Measurements from ENCODE around the gene KRT4.

DNA sequence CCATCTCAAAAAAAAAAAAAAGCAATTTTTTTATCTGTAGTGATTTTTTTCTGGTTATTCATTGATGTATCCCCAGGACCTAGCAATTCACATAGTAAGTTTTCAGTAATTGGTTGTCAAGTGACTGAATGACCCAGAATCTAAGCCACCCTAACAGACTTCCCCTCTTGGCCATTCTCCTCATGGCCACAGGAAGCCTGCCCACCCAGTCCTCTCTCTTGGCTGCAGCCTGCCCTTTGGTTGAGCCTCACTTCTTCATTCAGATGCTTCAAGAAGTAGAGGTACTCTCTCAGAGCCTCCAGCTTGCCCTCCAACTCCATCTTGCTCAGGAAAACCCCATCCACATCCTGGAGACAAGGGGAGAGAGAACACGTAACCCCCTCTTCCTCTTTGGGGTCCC, 32.0 kb upstream of the KRT4 start:
- TF ChIP-seq, protein P1, sequence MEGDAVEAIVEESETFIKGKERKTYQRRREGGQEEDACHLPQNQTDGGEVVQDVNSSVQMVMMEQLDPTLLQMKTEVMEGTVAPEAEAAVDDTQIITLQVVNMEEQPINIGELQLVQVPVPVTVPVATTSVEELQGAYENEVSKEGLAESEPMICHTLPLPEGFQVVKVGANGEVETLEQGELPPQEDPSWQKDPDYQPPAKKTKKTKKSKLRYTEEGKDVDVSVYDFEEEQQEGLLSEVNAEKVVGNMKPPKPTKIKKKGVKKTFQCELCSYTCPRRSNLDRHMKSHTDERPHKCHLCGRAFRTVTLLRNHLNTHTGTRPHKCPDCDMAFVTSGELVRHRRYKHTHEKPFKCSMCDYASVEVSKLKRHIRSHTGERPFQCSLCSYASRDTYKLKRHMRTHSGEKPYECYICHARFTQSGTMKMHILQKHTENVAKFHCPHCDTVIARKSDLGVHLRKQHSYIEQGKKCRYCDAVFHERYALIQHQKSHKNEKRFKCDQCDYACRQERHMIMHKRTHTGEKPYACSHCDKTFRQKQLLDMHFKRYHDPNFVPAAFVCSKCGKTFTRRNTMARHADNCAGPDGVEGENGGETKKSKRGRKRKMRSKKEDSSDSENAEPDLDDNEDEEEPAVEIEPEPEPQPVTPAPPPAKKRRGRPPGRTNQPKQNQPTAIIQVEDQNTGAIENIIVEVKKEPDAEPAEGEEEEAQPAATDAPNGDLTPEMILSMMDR (IDR thresholded peaks at IDR 0.05) = no peak
- TF ChIP-seq POLR2A (IDR thresholded peaks at IDR 0.05) = no peak

All from adrenal gland (tissue), 5 donors.